K562 (cell line): ENCODE measurements around the gene MYBPC3. TPM values are rescaled to one million over a fixed set of nuclear protein-coding genes. Genes with fewer than 3 reads are reported as not detected.

ENCODE experiments used
- ATAC-seq: fragments of 200-7000 bp; cut with Tn5 transposase; 3 replicates; pipeline ENCODE4 v1.9.1; 2020; ENCODE audit warnings: moderate library complexity
- BruUV-seq: library from RNA; stranded (reverse); fragments of 400-500 nt; replicated peaks from 2 replicates; lab custom pipeline; 2021; lab: Mats Ljungman, UMichigan
- CTCF ChIA-PET: fragments of 300-600 bp; formaldehyde crosslinking; extraction: SDS; loops from one replicate; lab custom pipeline; 2021; ENCODE audit warnings: low intra/inter-chr PET ratio; lab: Yijun Ruan, JAX
- POLR2A ChIA-PET: fragments of 300-600, 350-650 bp; sonication (Branson Sonifier 250); formaldehyde crosslinking; extraction: SDS; loops from one replicate; lab custom pipeline; 2021; ENCODE audit warnings: antibody characterized with exemption, inconsistent platforms; lab: Yijun Ruan, JAX
- DNase-seq, 4 experiments: peaks; one replicate each; pipeline versions ENCODE4 v3.0.0 to v3.0.0-alpha.2; 2011 to 2018; ENCODE audit warnings: low spot score in 3 of 4, mixed read lengths in 3 of 4; ENCODE audit errors: extremely low read depth in 1 of 4
- FAIRE-seq: peaks from 2 replicates; lab custom pipeline; 2011; peaks lifted over from hg19 to GRCh38; lab: Jason Lieb, UNC
- H2AFZ ChIP-seq: 2 replicates; pipeline ENCODE4 v1.6.0; 2011; ENCODE audit warnings: low read depth, low read length, control low read depth, inconsistent platforms
- H3K27ac ChIP-seq: fragments of 200-600 bp; 3 replicates; pipeline ENCODE4 v1.8.0; 2011; ENCODE audit warnings: low read depth, mild to moderate bottlenecking, control low read depth, inconsistent platforms, low read length, moderate library complexity, mixed read lengths; ENCODE audit errors: extremely low read depth
- H3K27me3 ChIP-seq, 2 experiments: fragments of 300-600 bp in 1 of 2; 2 replicates in 1 of 2; 3 replicates in 1 of 2; pipeline versions ENCODE4 v1.6.0 to v1.8.0; 2011; ENCODE audit warnings: inconsistent platforms in 2 of 2, low read length in 2 of 2, mild to moderate bottlenecking in 1 of 2, mixed read lengths in 1 of 2, moderate library complexity in 1 of 2; ENCODE audit not compliant: control insufficient read depth in 2 of 2, insufficient read depth in 2 of 2
- H3K36me3 ChIP-seq: fragments of 300-600 bp; 3 replicates; pipeline ENCODE4 v1.8.0; 2011; ENCODE audit warnings: mild to moderate bottlenecking, low read length, inconsistent platforms; ENCODE audit not compliant: control insufficient read depth, insufficient read depth
- H3K4me1 ChIP-seq, 2 experiments: fragments of 200-600 bp in 1 of 2; replicated peaks in 1 of 2; 2 replicates in 1 of 2; 3 replicates in 1 of 2; pipeline versions ENCODE4 v1.5.1 to v1.8.0; 2011; ENCODE audit warnings: inconsistent platforms in 2 of 2, low read length in 2 of 2, mild to moderate bottlenecking in 1 of 2, mixed read lengths in 1 of 2, moderate library complexity in 1 of 2; ENCODE audit not compliant: control insufficient read depth in 2 of 2, insufficient read depth in 2 of 2
- H3K4me2 ChIP-seq: 2 replicates; pipeline ENCODE4 v1.6.1; 2011; ENCODE audit warnings: low read length, control low read depth, inconsistent platforms, mixed read lengths; ENCODE audit not compliant: insufficient read depth
- H3K4me3 ChIP-seq: fragments of 200-600 bp; sonication (generic), shearing (Covaris generic); 2 replicates; pipeline ENCODE4 v1.5.1; 2016; ENCODE audit warnings: control low read depth, inconsistent platforms
- H3K79me2 ChIP-seq: fragments of 200-600 bp; 3 replicates; pipeline ENCODE4 v1.8.0; 2011; ENCODE audit warnings: low read length, inconsistent platforms; ENCODE audit not compliant: control insufficient read depth, insufficient read depth
- H3K9ac ChIP-seq, 2 experiments: 2 replicates each; pipeline versions ENCODE4 v1.6.0 to v1.6.1; 2011; ENCODE audit warnings: low read depth in 2 of 2, low read length in 2 of 2, control low read depth in 1 of 2, inconsistent platforms in 1 of 2, mild to moderate bottlenecking in 1 of 2, mixed read lengths in 1 of 2; ENCODE audit not compliant: insufficient read depth in 1 of 2
- H3K9me1 ChIP-seq: one replicate; pipeline ENCODE4 v1.6.0; 2011; ENCODE audit warnings: inconsistent platforms, mild to moderate bottlenecking, low read length, moderate library complexity; ENCODE audit not compliant: control insufficient read depth, insufficient read depth
- H3K9me3 ChIP-seq: replicated peaks from 2 replicates; pipeline ENCODE4 v1.5.1; 2011; ENCODE audit warnings: low read depth, low read length, inconsistent platforms; ENCODE audit not compliant: control insufficient read depth, insufficient read depth
- H4K20me1 ChIP-seq: replicated peaks from 2 replicates; pipeline ENCODE4 v1.6.1; 2011; ENCODE audit warnings: low read length, inconsistent platforms, mixed read lengths; ENCODE audit not compliant: control insufficient read depth, insufficient read depth
- BCOR ChIP-seq: fragments of 450-650 bp; IDR thresholded peaks from 2 replicates; pipeline ENCODE4 v1.6.1; 2016
- CBX1 ChIP-seq: sonication (generic); IDR thresholded peaks from 2 replicates; pipeline ENCODE4 v1.6.1; 2016; ENCODE audit warnings: antibody characterized with exemption, low read depth, mild to moderate bottlenecking
- HDAC2 ChIP-seq: fragments of 450-650 bp; IDR thresholded peaks from 2 replicates; pipeline ENCODE4 v1.6.1; 2016; ENCODE audit warnings: mild to moderate bottlenecking
- HDAC3 ChIP-seq: fragments of 450-650 bp; IDR thresholded peaks from 2 replicates; pipeline ENCODE4 v1.6.1; 2018; ENCODE audit warnings: borderline replicate concordance, mild to moderate bottlenecking, moderate library complexity; ENCODE audit not compliant: partially characterized antibody
- KDM1A ChIP-seq, 2 experiments: fragments of 450-650 bp; IDR thresholded peaks; 2 replicates each; pipeline ENCODE4 v1.6.1; 2016; ENCODE audit warnings: mild to moderate bottlenecking in 2 of 2
- KLF13 ChIP-seq: fragments of 450-650 bp; IDR thresholded peaks from 2 replicates; pipeline ENCODE4 v1.6.1; 2016; ENCODE audit warnings: missing genetic modification characterization, low read depth, mild to moderate bottlenecking, missing compliant biosample characterization, moderate library complexity, borderline replicate concordance
- NFYB ChIP-seq: IDR thresholded peaks from 2 replicates; pipeline ENCODE4 v1.6.1; 2011; ENCODE audit warnings: mild to moderate bottlenecking, moderate library complexity; ENCODE audit not compliant: insufficient read length; ENCODE audit errors: extremely low read depth
- PTBP1 ChIP-seq: fragments of 200-400 bp; formaldehyde crosslinking; IDR thresholded peaks from 2 replicates; pipeline ENCODE4 v1.6.1; 2017; ENCODE audit warnings: low read depth, low read length
- RCOR1 ChIP-seq, 2 experiments: IDR thresholded peaks; 2 replicates each; pipeline ENCODE4 v1.6.1; 2012; ENCODE audit warnings: low read depth in 2 of 2, low read length in 2 of 2, borderline replicate concordance in 1 of 2, improper control_type of control experiment in 1 of 2
- SMARCA5 ChIP-seq: fragments of 450-650 bp; IDR thresholded peaks from 2 replicates; pipeline ENCODE4 v1.6.1; 2016
- ZFP36 ChIP-seq: fragments of 150-350 bp; IDR thresholded peaks from 2 replicates; pipeline ENCODE4 v1.6.1; 2018; ENCODE audit warnings: low read length, low read depth; ENCODE audit not compliant: partially characterized antibody
- WGBS: fragments of 100-300 bp; shearing (Covaris generic); methylation state at CpG from one replicate; pipeline ENCODE4 v1.1.6; 2016; ENCODE audit warnings: low coverage, mixed read lengths; ENCODE audit not compliant: insufficient coverage; ENCODE audit errors: missing lambda C conversion rate; 5-methylcytosine and 5-hydroxymethylcytosine counted together
- in situ Hi-C: fragments of 300-500 bp; cut with MboI; formaldehyde crosslinking; loops from 4 replicates; pipeline ENCODE4 v1.15.0; 2018; ENCODE audit warnings: inconsistent platforms, mixed read lengths
- intact Hi-C: fragments of 100-400 bp; cut with micrococcal nuclease; formaldehyde crosslinking; loops from 2 replicates; pipeline ENCODE4 v1.14.2; 2022
- polyA plus RNA-seq, 8 experiments: library from polyadenylated mRNA; depleted of rRNA in 4 of 8; stranded (reverse) in 5 of 8; unstranded in 3 of 8; fragments of >200 nt; fragmentation: Nextera tagmentation in 2 of 8; fragmentation: Illumina TruSeq in 1 of 8; extraction: Ambion mirVana in 2 of 8; extraction: Trizol in 1 of 8; gene quantifications; 2 replicates each; pipeline versions ENCODE4 v1.2.1 to v1.2.3, GENCODE V29; 2011 to 2014; ENCODE audit warnings: inconsistent platforms in 1 of 8, missing spikeins in 1 of 8
- total RNA-seq, 7 experiments: library from RNA; depleted of rRNA in 6 of 7; stranded (reverse); fragments of >200 nt in 6 of 7; fragmentation: Illumina TruSeq in 2 of 7; extraction: Trizol in 2 of 7; gene quantifications; 2 replicates each; pipeline versions ENCODE4 v1.2.1 to v1.2.3, GENCODE V29; 2011 to 2021; ENCODE audit warnings: low replicate concordance in 1 of 7
- TF ChIP-seq, protein P1 (sequence below): fragments of 450-650 bp; formaldehyde crosslinking; IDR thresholded peaks from 2 replicates; pipeline ENCODE4 v1.4.0; 2022; ENCODE audit warnings: missing genetic modification characterization

The MYBPC3 gene
- total and polyA plus RNA-seq, 9 of the 15 experiments (the other 6 are each of a cell fraction or from before 2014, with no cell fraction given) = 0.01 TPM; not detected in 8

DNA sequence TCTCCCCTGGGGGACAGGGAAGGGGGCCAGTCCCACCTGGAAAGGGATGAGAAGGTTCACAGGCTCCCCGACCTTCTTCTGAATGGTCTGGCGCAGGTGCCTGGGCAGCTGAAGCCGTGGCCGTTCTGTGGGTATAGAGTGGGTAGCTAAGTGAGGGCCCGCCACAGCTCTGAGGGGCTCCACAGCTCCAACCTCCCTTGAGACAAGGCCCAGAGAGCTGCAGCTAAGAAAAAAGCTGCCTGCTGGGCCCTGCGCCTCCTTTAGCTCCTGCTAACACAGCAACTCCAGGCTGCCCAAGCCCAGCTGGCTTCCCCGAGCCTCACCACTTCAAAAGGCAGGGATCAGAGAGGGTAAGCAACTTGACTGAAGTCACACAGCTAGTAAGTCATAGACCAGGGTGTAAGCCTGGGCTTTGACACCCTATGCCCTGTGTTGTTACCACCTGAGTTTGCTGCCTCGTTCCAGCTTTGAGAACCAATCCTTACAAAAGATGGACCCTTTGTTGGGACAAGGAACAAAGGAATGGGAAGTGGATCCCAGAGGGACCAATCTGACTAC is 18.5 kb downstream of the MYBPC3 start:
- FAIRE-seq = no peak
- Histone ChIP-seq H3K4me3 (no peak overlapping the region), H3K9ac (no peak overlapping the region), H3K27me3 (no peaks in the 10 kb centered on the region), H3K27ac (no peak overlapping the region), H3K79me2 (no peaks in the 10 kb centered on the region), H3K36me3 (peaks cover 18% of the 10 kb centered on the region; the same call in 1 of the 3 replicates), H3K4me1 (peaks cover 6 to 42% of the 10 kb centered on the region in 2 experiments; a peak in 3 of 5 replicates), H2AFZ (no peak overlapping the region), H4K20me1 (no peaks in the 10 kb centered on the region), H3K9me1 (no peaks in the 10 kb centered on the region), H3K9me3 (no peaks in the 10 kb centered on the region), H3K4me2 (no peak overlapping the region)
- POLR2A ChIA-PET = interaction anchor here (0.5 to 1.5 kb wide), 4 partner anchors 9 to 125 kb away, joined by 3 to 5 read pairs (median 4); no protein-coding TSS in a partner anchor
- TF ChIP-seq SMARCA5 = 0 out of 2 replicates have a peak, but pooled peaks have one; percentile 41
- TF ChIP-seq RCOR1 (IDR thresholded peaks at IDR 0.05; ENCODE audit: borderline replicate concordance in 1 of 2, low read depth in 2 of 2, low read length in 2 of 2) = peak in 1 of 2 experiments; percentile 53; a peak in 1 of 4 replicates
- TF ChIP-seq, protein P1, sequence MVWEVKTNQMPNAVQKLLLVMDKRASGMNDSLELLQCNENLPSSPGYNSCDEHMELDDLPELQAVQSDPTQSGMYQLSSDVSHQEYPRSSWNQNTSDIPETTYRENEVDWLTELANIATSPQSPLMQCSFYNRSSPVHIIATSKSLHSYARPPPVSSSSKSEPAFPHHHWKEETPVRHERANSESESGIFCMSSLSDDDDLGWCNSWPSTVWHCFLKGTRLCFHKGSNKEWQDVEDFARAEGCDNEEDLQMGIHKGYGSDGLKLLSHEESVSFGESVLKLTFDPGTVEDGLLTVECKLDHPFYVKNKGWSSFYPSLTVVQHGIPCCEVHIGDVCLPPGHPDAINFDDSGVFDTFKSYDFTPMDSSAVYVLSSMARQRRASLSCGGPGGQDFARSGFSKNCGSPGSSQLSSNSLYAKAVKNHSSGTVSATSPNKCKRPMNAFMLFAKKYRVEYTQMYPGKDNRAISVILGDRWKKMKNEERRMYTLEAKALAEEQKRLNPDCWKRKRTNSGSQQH (CRISPR knock-in tag) = no peak
- peak; percentile 83; the same call in 1 of the 2 replicates for TF ChIP-seq PTBP1
- no peak for TF ChIP-seq HDAC3
- peak; percentile 65 to 81; a peak in 3 of 4 replicates for TF ChIP-seq KDM1A (IDR thresholded peaks at IDR 0.05)
- TF ChIP-seq ZFP36 = peak; percentile 88
- peak; percentile 75; the same call in 1 of the 2 replicates for TF ChIP-seq HDAC2
- TF ChIP-seq KLF13 (tag) = no peak
- peak; percentile 59; the same call in 1 of the 2 replicates for TF ChIP-seq CBX1
- TF ChIP-seq NFYB = no peak
- TF ChIP-seq BCOR = peak; percentile 94
- in situ Hi-C loops (no loop called here), intact Hi-C loops (no loop called here)
- CTCF ChIA-PET = no interaction called here
- no peak for ATAC-seq
- no TSS peak for BruUV-seq
- DNase-seq = no peak
- 58% methylated on average over 8 of the region's 8 CpGs for WGBS
